Lung (tissue), 12 donors: ENCODE data around the gene SLC8A1. TPM values are rescaled to one million over a fixed set of nuclear protein-coding genes. Genes with fewer than 3 reads are reported as not detected.
A peak's percentile ranks its signal among the peaks of the same experiment; 100 is the strongest.

Experiments used
- ATAC-seq: fragments of 200-7000 bp; cut with Tn5 transposase; one replicate; pipeline ENCODE4 v1.9.1; 2020; ENCODE audit warnings: moderate number of reproducible peaks; ENCODE audit not compliant: insufficient read depth, low FRiP score
- DNase-seq, 3 donors: peaks; one replicate each; pipeline ENCODE4 v3.0.0-alpha.2; 2013 to 2017
- H3K27ac ChIP-seq, 2 donors: one replicate each; pipeline ENCODE4 v1.5.1; 2013; ENCODE audit warnings: mild to moderate bottlenecking in 2 of 2, moderate library complexity in 2 of 2, control low read depth in 1 of 2, inconsistent platforms in 1 of 2, low read depth in 1 of 2, low read length in 1 of 2
- H3K27me3 ChIP-seq, 3 donors: one replicate each; pipeline ENCODE4 v1.5.1; 2013; ENCODE audit warnings: low read length in 2 of 3; ENCODE audit not compliant: control insufficient read depth in 3 of 3, insufficient read depth in 3 of 3
- H3K36me3 ChIP-seq, 4 donors: one replicate each; pipeline ENCODE4 v1.5.1; 2013; ENCODE audit warnings: low read length in 4 of 4, mild to moderate bottlenecking in 1 of 4, moderate library complexity in 1 of 4; ENCODE audit not compliant: control insufficient read depth in 4 of 4, insufficient read depth in 4 of 4
- H3K4me1 ChIP-seq, 5 donors: one replicate each; pipeline ENCODE4 v1.5.1; 2013; ENCODE audit warnings: low read length in 5 of 5, mild to moderate bottlenecking in 2 of 5, moderate library complexity in 1 of 5; ENCODE audit not compliant: control insufficient read depth in 5 of 5, insufficient read depth in 5 of 5
- H3K4me3 ChIP-seq: one replicate; pipeline ENCODE4 v1.5.1; 2013; ENCODE audit warnings: mild to moderate bottlenecking, control low read depth, moderate library complexity
- H3K9ac ChIP-seq, 2 donors: one replicate each; pipeline ENCODE4 v1.5.1; 2013; ENCODE audit warnings: low read length in 2 of 2, control low read depth in 1 of 2; ENCODE audit not compliant: insufficient read depth in 1 of 2
- H3K9me3 ChIP-seq, 4 donors: one replicate each; pipeline ENCODE4 v1.5.1; 2013; ENCODE audit warnings: low read length in 3 of 4, mild to moderate bottlenecking in 1 of 4, moderate library complexity in 1 of 4; ENCODE audit not compliant: control insufficient read depth in 4 of 4, insufficient read depth in 3 of 4
- CTCF ChIP-seq: IDR thresholded peaks from 2 replicates; pipeline ENCODE4 v1.5.1; 2012; ENCODE audit warnings: mild to moderate bottlenecking; ENCODE audit errors: control extremely low read depth, extremely low read depth
- WGBS, 2 donors: extraction: QIAGEN DNeasy Blood & Tissue Kit; methylation state at CpG; one replicate each; pipeline ENCODE4 v1.1.7; 2013; 5-methylcytosine and 5-hydroxymethylcytosine counted together
- polyA plus RNA-seq, 2 donors: library from polyadenylated mRNA; stranded (reverse); fragments of 200-250 nt; gene quantifications; one replicate each; pipeline ENCODE4 v1.2.1, GENCODE V29; 2013
- total RNA-seq, 2 donors: library from RNA; depleted of rRNA in 1 of 2; stranded (reverse); fragments of >200 nt in 1 of 2; gene quantifications; one replicate each; pipeline ENCODE4 v1.2.1, GENCODE V29; 2014 to 2021
- donor health status: control.
- donor health status: control.
- donor health status: Bipolar disorder and iron deficiency.
- donor health status: healthy.
- donor health status: DM: yes; HTN: yes; CAD: no.

Gene SLC8A1
- total and polyA plus RNA-seq, 4 donors: 1.2 to 34.7 (median 18.4) TPM

GRCh38 chr2:40470822-40471813 is 19.2 kb upstream of the SLC8A1 start:
- Histone ChIP-seq H3K36me3 (no peaks in the 10 kb centered on the region), H3K27ac (peak overlapping the region in 1 of 2 donors; percentile 45), H3K27me3 (no peaks in the 10 kb centered on the region), H3K9me3 (no peaks in the 10 kb centered on the region), H3K9ac (no peak overlapping the region), H3K4me3 (no peak overlapping the region), H3K4me1 (peaks cover 0 to 6% (median 0%) of the 10 kb centered on the region in 5 donors)
- no peak for ATAC-seq
- WGBS, 2 donors: 49 to 61% methylated on average over 5 of the region's 5 CpGs
- DNase-seq: no peak
- no peak for TF ChIP-seq CTCF

GRCh38 chr2:40466935-40467572 is 15.2 kb upstream of the SLC8A1 start:
- Histone ChIP-seq H3K4me1 (peaks cover 0 to 10% (median 0%) of the 10 kb centered on the region in 5 donors), H3K27me3 (peaks cover 0 to 4% (median 0%) of the 10 kb centered on the region in 3 donors), H3K4me3 (no peak overlapping the region), H3K36me3 (no peaks in the 10 kb centered on the region), H3K27ac (no peak overlapping the region), H3K9ac (no peak overlapping the region), H3K9me3 (no peaks in the 10 kb centered on the region)
- 77 to 90% methylated on average over 2 of the region's 2 CpGs for WGBS, 2 donors
- ATAC-seq (no peak), DNase-seq (no peak)
- TF ChIP-seq CTCF: no peak

GRCh38 chr2:40466332-40466906 is 14.5 kb upstream of the SLC8A1 start:
- 90 to 92% methylated on average over 3 of the region's 3 CpGs for WGBS, 2 donors
- Histone ChIP-seq H3K27me3 (peaks cover 0 to 4% (median 0%) of the 10 kb centered on the region in 3 donors), H3K9ac (no peak overlapping the region), H3K9me3 (no peaks in the 10 kb centered on the region), H3K36me3 (no peaks in the 10 kb centered on the region), H3K4me1 (peaks cover 0 to 10% (median 0%) of the 10 kb centered on the region in 5 donors), H3K4me3 (no peak overlapping the region), H3K27ac (peak overlapping the region in 1 of 2 donors; percentile 36)
- DNase-seq (no peak), ATAC-seq (no peak)
- no peak for TF ChIP-seq CTCF
